Lower leg skin (tissue), 3 donors: Measurements from ENCODE around the gene WNK2.
"Not testable (repeated sequence)": the region's sequence is repeated elsewhere in the genome, so short reads cannot be mapped to it uniquely, and the experiment has no call there.

Experiments
- CTCF ChIP-seq, 3 donors: fragments of 450-650 bp; IDR thresholded peaks; one replicate each; pipeline ENCODE4 v1.5.1; 2016; ENCODE audit warnings: antibody characterized with exemption in 3 of 3, mild to moderate bottlenecking in 3 of 3, moderate library complexity in 2 of 3
- POLR2A ChIP-seq, 2 donors: fragments of 450-650 bp; IDR thresholded peaks; one replicate each; pipeline ENCODE4 v1.6.1; 2016 to 2017; ENCODE audit warnings: antibody characterized with exemption in 2 of 2, mild to moderate bottlenecking in 1 of 2, moderate library complexity in 1 of 2

GRCh38 chr9:93146696-93147095, 37.2 kb upstream of the WNK2 start:
- TF ChIP-seq POLR2A, CTCF (IDR thresholded peaks at IDR 0.05): not testable (repeated sequence)
